Measurements from ENCODE around the gene SEC14L6.

Gene SEC14L6

GRCh38 chr22:30538280-30538679 lies 8.3 kb downstream of the SEC14L6 start:
- Histone ChIP-seq H3K4me3 (replicated peaks; ENCODE audit: insufficient read depth, low read length) (no peak overlapping the region), H3K27ac (replicated peaks) (no peak overlapping the region), H3K27me3 (ENCODE audit: insufficient read depth, poor library complexity, severe bottlenecking) (peaks cover 20% of the 10 kb centered on the region)
- TF ChIP-seq POLR2AphosphoS5 (IDR thresholded peaks at IDR 0.05; ENCODE audit: low read depth) (no peak), CTCF (IDR thresholded peaks at IDR 0.05; ENCODE audit: insufficient read depth, low read length) (no peak), REST (IDR thresholded peaks at IDR 0.05; ENCODE audit: insufficient replicate concordance, low read depth) (no peak), SPI1 (IDR thresholded peaks at IDR 0.05; ENCODE audit: borderline replicate concordance, low read depth) (peak; percentile 25; the same call in 1 of the 2 replicates), GABPA (IDR thresholded peaks at IDR 0.05; ENCODE audit: low read depth) (no peak)
- peak in 1 of 2 experiments; percentile 8 for DNase-seq (ENCODE audit: low read depth in 1 of 2, low spot score in 1 of 2)

- DNase-seq (ENCODE audit: low read depth in 1 of 2, low spot score in 1 of 2), result no peak
- Histone ChIP-seq H3K4me3 (replicated peaks; ENCODE audit: insufficient read depth, low read length) (no peak overlapping the region), H3K27me3 (ENCODE audit: insufficient read depth, poor library complexity, severe bottlenecking) (peaks cover 12% of the 10 kb centered on the region), H3K27ac (replicated peaks) (no peak overlapping the region)
- TF ChIP-seq CTCF (IDR thresholded peaks at IDR 0.05; ENCODE audit: insufficient read depth, low read length) (no peak), REST (IDR thresholded peaks at IDR 0.05; ENCODE audit: insufficient replicate concordance, low read depth) (no peak), POLR2AphosphoS5 (IDR thresholded peaks at IDR 0.05; ENCODE audit: low read depth) (no peak), GABPA (IDR thresholded peaks at IDR 0.05; ENCODE audit: low read depth) (no peak), SPI1 (IDR thresholded peaks at IDR 0.05; ENCODE audit: borderline replicate concordance, low read depth) (no peak)
Observed at GRCh38 chr22:30537083-30537731, 9.3 kb downstream of the SEC14L6 start.

GRCh38 chr22:30535182-30535581 lies 11.4 kb downstream of the SEC14L6 start:
- TF ChIP-seq REST (IDR thresholded peaks at IDR 0.05; ENCODE audit: insufficient replicate concordance, low read depth), result no peak
- no peak for TF ChIP-seq CTCF (IDR thresholded peaks at IDR 0.05; ENCODE audit: insufficient read depth, low read length)
- no peak for TF ChIP-seq POLR2AphosphoS5 (IDR thresholded peaks at IDR 0.05; ENCODE audit: low read depth)
- no peak for TF ChIP-seq SPI1 (IDR thresholded peaks at IDR 0.05; ENCODE audit: borderline replicate concordance, low read depth)
- TF ChIP-seq GABPA (IDR thresholded peaks at IDR 0.05; ENCODE audit: low read depth), result no peak
- H3K4me3 ChIP-seq (replicated peaks; ENCODE audit: insufficient read depth, low read length), result no peak overlapping the region

More at GRCh38 chr22:30535182-30535581, 11.4 kb downstream of the SEC14L6 start:
- H3K27me3 ChIP-seq (ENCODE audit: insufficient read depth, poor library complexity, severe bottlenecking), result no peaks in the 10 kb centered on the region
- no peak for DNase-seq (ENCODE audit: low read depth in 1 of 2, low spot score in 1 of 2)
- H3K27ac ChIP-seq (replicated peaks), result no peak overlapping the region
